OCI-LY7 (cell line): ENCODE results near the gene CYP3A7. TPM values are rescaled to one million over a fixed set of nuclear protein-coding genes. Genes with fewer than 3 reads are reported as not detected.

ENCODE experiments used
- BruUV-seq: library from RNA; stranded (reverse); fragments of 400-500 nt; replicated peaks from 2 replicates; lab custom pipeline; 2021; lab: Mats Ljungman, UMichigan
- CTCF ChIA-PET: fragments of 300-600 bp; sonication (Branson Sonifier 250); formaldehyde crosslinking; loops from one replicate; lab custom pipeline; 2022; ENCODE audit warnings: antibody characterized with exemption; ENCODE audit not compliant: unreplicated experiment; lab: Charles Lee
- POLR2A ChIA-PET: fragments of 300-600 bp; sonication (Branson Sonifier 250); formaldehyde crosslinking; loops from one replicate; lab custom pipeline; 2022; ENCODE audit warnings: antibody characterized with exemption; lab: Charles Lee
- DNase-seq: peaks from one replicate; pipeline ENCODE4 v3.0.0-alpha.2; 2015; ENCODE audit warnings: low spot score
- H2AFZ ChIP-seq: fragments of 200-600 bp; sonication (generic), shearing (Covaris generic); 2 replicates; pipeline ENCODE4 v1.6.1; 2014; ENCODE audit warnings: mild to moderate bottlenecking, antibody characterized with exemption, low read length, moderate library complexity
- H3K27ac ChIP-seq: fragments of 200-600 bp; sonication (generic); 2 replicates; pipeline ENCODE4 v1.5.1; 2014; ENCODE audit warnings: mixed run types, low read depth, mild to moderate bottlenecking, moderate library complexity, low read length, inconsistent platforms; ENCODE audit not compliant: poor library complexity, severe bottlenecking
- H3K36me3 ChIP-seq: fragments of 200-600 bp; sonication (generic); 2 replicates; pipeline ENCODE4 v1.6.1; 2014; ENCODE audit warnings: mild to moderate bottlenecking, antibody characterized with exemption, low read length, moderate library complexity, mixed read lengths; ENCODE audit not compliant: insufficient read depth
- H3K4me1 ChIP-seq: fragments of 200-600 bp; sonication (generic); 2 replicates; pipeline ENCODE4 v1.5.1; 2014; ENCODE audit warnings: mild to moderate bottlenecking, low read length; ENCODE audit not compliant: insufficient read depth, poor library complexity, severe bottlenecking
- H3K4me2 ChIP-seq: fragments of 200-600 bp; sonication (generic); 2 replicates; pipeline ENCODE4 v1.6.1; 2014; ENCODE audit warnings: mild to moderate bottlenecking, low read length
- H3K4me3 ChIP-seq: fragments of 200-600 bp; sonication (generic); 2 replicates; pipeline ENCODE4 v1.5.1; 2014; ENCODE audit warnings: mild to moderate bottlenecking, low read depth, low read length; ENCODE audit not compliant: poor library complexity, severe bottlenecking
- H3K79me2 ChIP-seq: fragments of 200-600 bp; sonication (generic); 2 replicates; pipeline ENCODE4 v1.6.1; 2016; ENCODE audit warnings: low read depth, mild to moderate bottlenecking, low read length, moderate library complexity, mixed read lengths; ENCODE audit not compliant: insufficient read depth
- H3K9me2 ChIP-seq: fragments of 200-600 bp; sonication (generic); 2 replicates; pipeline ENCODE4 v1.6.1; 2016; ENCODE audit warnings: mild to moderate bottlenecking, low read length, mixed read lengths; ENCODE audit not compliant: insufficient read depth
- H3K9me3 ChIP-seq: fragments of 200-600 bp; sonication (generic); 2 replicates; pipeline ENCODE4 v1.6.1; 2014; ENCODE audit warnings: mild to moderate bottlenecking, mixed run types, low read length, mixed read lengths
- H4K20me1 ChIP-seq: fragments of 200-600 bp; sonication (generic); 2 replicates; pipeline ENCODE4 v1.6.1; 2014; ENCODE audit warnings: mild to moderate bottlenecking, antibody characterized with exemption, low read length, moderate library complexity, mixed read lengths; ENCODE audit not compliant: insufficient read depth
- EZH2phosphoT487 ChIP-seq: fragments of 200-600 bp; sonication (generic); IDR thresholded peaks from 2 replicates; pipeline ENCODE4 v1.6.1; 2018; ENCODE audit warnings: low read depth, borderline replicate concordance, mild to moderate bottlenecking, mixed run types, antibody characterized with exemption, low read length, moderate library complexity, mixed read lengths
- intact Hi-C: fragments of 100-400 bp; cut with micrococcal nuclease; formaldehyde crosslinking; loops from one replicate; pipeline ENCODE4 v1.10.0; 2022; ENCODE audit not compliant: unreplicated experiment
- total RNA-seq, 2 experiments: library from RNA; depleted of rRNA in 1 of 2; stranded (reverse); fragments of >200 nt in 1 of 2; shearing (Covaris generic) in 1 of 2; gene quantifications; 2 replicates each; pipeline ENCODE4 v1.2.3, GENCODE V29; 2014 to 2022
- TF ChIP-seq, protein P1 (sequence below): fragments of 200-600 bp; sonication (generic); conservative IDR thresholded peaks from 2 replicates; pipeline ENCODE4 v1.5.1; 2014; ENCODE audit warnings: mild to moderate bottlenecking, antibody characterized with exemption, low read length, moderate library complexity, mixed read lengths

CYP3A7 gene
- total RNA-seq, 2 experiments from 2014 or later = not detected

DNA sequence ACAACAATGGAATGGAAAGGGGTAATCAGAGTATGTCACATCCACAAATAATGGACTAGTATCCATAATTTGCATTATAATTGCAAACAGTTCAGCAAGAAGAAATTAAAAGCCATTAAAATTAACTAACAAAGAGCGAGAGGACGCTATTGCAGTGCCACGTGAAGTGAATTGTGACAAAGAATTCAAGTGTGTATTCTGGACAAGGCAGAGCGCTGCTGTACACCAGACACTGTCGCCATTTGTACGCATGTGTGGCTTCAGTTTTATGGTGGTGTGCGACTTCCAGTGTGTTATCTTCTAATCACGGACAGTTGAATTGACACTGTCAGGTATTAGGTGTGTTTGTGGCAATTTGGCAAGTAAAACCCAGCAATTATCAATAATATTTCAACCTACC is 66.5 kb downstream of the CYP3A7 start:
- TF ChIP-seq, protein P1, sequence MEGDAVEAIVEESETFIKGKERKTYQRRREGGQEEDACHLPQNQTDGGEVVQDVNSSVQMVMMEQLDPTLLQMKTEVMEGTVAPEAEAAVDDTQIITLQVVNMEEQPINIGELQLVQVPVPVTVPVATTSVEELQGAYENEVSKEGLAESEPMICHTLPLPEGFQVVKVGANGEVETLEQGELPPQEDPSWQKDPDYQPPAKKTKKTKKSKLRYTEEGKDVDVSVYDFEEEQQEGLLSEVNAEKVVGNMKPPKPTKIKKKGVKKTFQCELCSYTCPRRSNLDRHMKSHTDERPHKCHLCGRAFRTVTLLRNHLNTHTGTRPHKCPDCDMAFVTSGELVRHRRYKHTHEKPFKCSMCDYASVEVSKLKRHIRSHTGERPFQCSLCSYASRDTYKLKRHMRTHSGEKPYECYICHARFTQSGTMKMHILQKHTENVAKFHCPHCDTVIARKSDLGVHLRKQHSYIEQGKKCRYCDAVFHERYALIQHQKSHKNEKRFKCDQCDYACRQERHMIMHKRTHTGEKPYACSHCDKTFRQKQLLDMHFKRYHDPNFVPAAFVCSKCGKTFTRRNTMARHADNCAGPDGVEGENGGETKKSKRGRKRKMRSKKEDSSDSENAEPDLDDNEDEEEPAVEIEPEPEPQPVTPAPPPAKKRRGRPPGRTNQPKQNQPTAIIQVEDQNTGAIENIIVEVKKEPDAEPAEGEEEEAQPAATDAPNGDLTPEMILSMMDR = no peak
- TF ChIP-seq EZH2phosphoT487 = no peak
- Histone ChIP-seq H3K4me1 (no peaks in the 10 kb centered on the region), H3K4me3 (no peak overlapping the region), H2AFZ (no peak overlapping the region), H3K4me2 (no peak overlapping the region), H3K9me3 (no peaks in the 10 kb centered on the region), H3K36me3 (no peaks in the 10 kb centered on the region), H4K20me1 (no peaks in the 10 kb centered on the region), H3K27ac (no peak overlapping the region), H3K9me2 (no peaks in the 10 kb centered on the region), H3K79me2 (no peaks in the 10 kb centered on the region)
- intact Hi-C loops = no loop called here
- no peak for DNase-seq
- BruUV-seq = no TSS peak
- ChIA-PET CTCF (no interaction called here), POLR2A (no interaction called here)

DNA sequence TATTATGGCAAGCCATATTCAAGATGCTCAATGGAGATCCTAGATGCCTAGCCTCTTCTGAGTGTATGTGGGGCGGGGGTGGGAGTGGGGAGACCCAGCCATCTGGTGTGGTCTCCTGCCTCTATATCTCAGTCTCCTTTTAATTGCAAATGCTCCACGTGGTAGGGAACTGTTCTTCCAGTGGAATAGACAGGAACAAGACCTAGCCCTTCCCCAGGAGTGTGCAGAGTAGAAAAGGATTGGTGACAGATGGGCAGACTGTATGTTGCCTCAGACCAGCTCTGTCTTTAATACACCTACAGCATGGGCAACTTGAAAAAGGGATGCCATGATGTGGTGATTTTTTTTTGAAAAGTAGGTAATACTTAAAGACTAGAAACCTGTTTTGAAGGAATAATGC is 67.8 kb downstream of the CYP3A7 start:
- H3K79me2 ChIP-seq = no peaks in the 10 kb centered on the region
- intact Hi-C loops = no loop called here
- H3K36me3 ChIP-seq = no peaks in the 10 kb centered on the region
- H3K4me2 ChIP-seq = no peak overlapping the region
- no peaks in the 10 kb centered on the region for H3K9me3 ChIP-seq
- H3K9me2 ChIP-seq = no peaks in the 10 kb centered on the region
- no peak overlapping the region for H3K4me3 ChIP-seq
- DNase-seq = no peak
- H2AFZ ChIP-seq = no peak overlapping the region
- H4K20me1 ChIP-seq = no peaks in the 10 kb centered on the region
- H3K27ac ChIP-seq = no peak overlapping the region
- TF ChIP-seq, protein P1 = no peak
- no peak for TF ChIP-seq EZH2phosphoT487
- POLR2A ChIA-PET = interaction anchor here (0.6 kb wide), 1 partner anchor 20 kb away, joined by 3 read pairs; no protein-coding TSS in a partner anchor
- no TSS peak for BruUV-seq
- CTCF ChIA-PET = no interaction called here
- H3K4me1 ChIP-seq = no peaks in the 10 kb centered on the region

DNA sequence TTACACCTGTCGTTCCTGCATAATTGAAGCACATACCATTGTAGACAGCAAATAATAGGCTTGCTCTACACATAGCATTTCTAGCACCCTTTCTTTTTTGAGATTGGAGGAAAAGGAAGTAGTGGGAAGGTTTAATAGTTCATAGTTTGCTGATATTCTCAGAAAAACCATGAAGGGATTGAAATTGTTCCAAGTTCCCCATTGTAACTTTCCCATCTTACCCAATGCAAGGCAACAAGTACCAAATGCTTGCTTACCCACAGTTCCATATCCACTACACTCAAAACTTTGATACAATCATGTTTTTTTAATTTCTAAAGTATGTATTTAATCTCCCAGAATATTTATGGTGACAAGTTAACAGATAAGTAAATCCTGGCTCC is 69.0 kb downstream of the CYP3A7 start:
- POLR2A ChIA-PET = no interaction called here
- Histone ChIP-seq H3K27ac (no peak overlapping the region), H3K9me3 (no peaks in the 10 kb centered on the region), H2AFZ (no peak overlapping the region), H3K79me2 (no peaks in the 10 kb centered on the region), H3K4me3 (no peak overlapping the region), H3K4me2 (no peak overlapping the region), H3K36me3 (no peaks in the 10 kb centered on the region), H4K20me1 (no peaks in the 10 kb centered on the region), H3K4me1 (no peaks in the 10 kb centered on the region), H3K9me2 (no peaks in the 10 kb centered on the region)
- CTCF ChIA-PET = no interaction called here
- DNase-seq = no peak
- BruUV-seq = no TSS peak
- intact Hi-C loops = no loop called here
- TF ChIP-seq, protein P1 = no peak
- no peak for TF ChIP-seq EZH2phosphoT487
